HG02981 (cell line): Measurements from ENCODE around the gene STYXL2.

Experiments used
- ATAC-seq: cut with Tn5 transposase; IDR thresholded peaks from one replicate; pipeline ENCODE4 v1.9.1; 2021; ENCODE audit warnings: mild to moderate bottlenecking, moderate library complexity; ENCODE audit not compliant: unreplicated experiment

The STYXL2 gene

GRCh38 chr1:167077128-167077867 is 16.6 kb upstream of the STYXL2 start:
- no peak for ATAC-seq

GRCh38 chr1:167077868-167078210 is 16.0 kb upstream of the STYXL2 start:
- ATAC-seq, result no peak

- ATAC-seq, result no peak
These were observed 12.2 kb upstream of the STYXL2 start for GRCh38 chr1:167081594-167082156.

- ATAC-seq, result no peak
These were observed 11.3 kb upstream of the STYXL2 start for GRCh38 chr1:167082511-167083027.

GRCh38 chr1:167083066-167083665 is 10.7 kb upstream of the STYXL2 start:
- no peak for ATAC-seq

GRCh38 chr1:167083871-167084270 is 10.0 kb upstream of the STYXL2 start:
- no peak for ATAC-seq

- ATAC-seq, result no peak
These were observed 9.1 kb upstream of the STYXL2 start for GRCh38 chr1:167084757-167085156.

- no peak for ATAC-seq
These were observed 7.8 kb upstream of the STYXL2 start for GRCh38 chr1:167086033-167086432.

GRCh38 chr1:167086768-167087167 is 7.1 kb upstream of the STYXL2 start:
- ATAC-seq, result no peak

GRCh38 chr1:167088746-167089417 is 5.0 kb upstream of the STYXL2 start:
- ATAC-seq, result no peak

GRCh38 chr1:167089939-167090313 is 3.9 kb upstream of the STYXL2 start:
- ATAC-seq, result no peak

GRCh38 chr1:167090314-167090942 is 3.4 kb upstream of the STYXL2 start, which contains the start of gene GPA33:
TSS of gene GPA33 (minus strand) at chr1:167090377. CDS start at chr1:167090287, 90 bp downstream.
- ATAC-seq, result no peak

GRCh38 chr1:167092653-167093052 is 1.2 kb upstream of the STYXL2 start:
- ATAC-seq, result no peak

GRCh38 chr1:167094690-167095089 is 815 bp downstream of the STYXL2 start:
- no peak for ATAC-seq

GRCh38 chr1:167095368-167095767 is 1.5 kb downstream of the STYXL2 start:
- ATAC-seq, result no peak

GRCh38 chr1:167099851-167100250 is 6.0 kb downstream of the STYXL2 start:
- ATAC-seq, result no peak

GRCh38 chr1:167100730-167101129 is 6.9 kb downstream of the STYXL2 start:
- ATAC-seq, result no peak

GRCh38 chr1:167101754-167102153 is 7.9 kb downstream of the STYXL2 start:
- no peak for ATAC-seq

- no peak for ATAC-seq
These were observed 9.2 kb downstream of the STYXL2 start for GRCh38 chr1:167102906-167103573.

- peak; percentile 48 for ATAC-seq
These were observed 10.4 kb downstream of the STYXL2 start for GRCh38 chr1:167104256-167104633.
